Measurements from ENCODE around the gene ZNF18.

The ZNF18 gene, protein sequence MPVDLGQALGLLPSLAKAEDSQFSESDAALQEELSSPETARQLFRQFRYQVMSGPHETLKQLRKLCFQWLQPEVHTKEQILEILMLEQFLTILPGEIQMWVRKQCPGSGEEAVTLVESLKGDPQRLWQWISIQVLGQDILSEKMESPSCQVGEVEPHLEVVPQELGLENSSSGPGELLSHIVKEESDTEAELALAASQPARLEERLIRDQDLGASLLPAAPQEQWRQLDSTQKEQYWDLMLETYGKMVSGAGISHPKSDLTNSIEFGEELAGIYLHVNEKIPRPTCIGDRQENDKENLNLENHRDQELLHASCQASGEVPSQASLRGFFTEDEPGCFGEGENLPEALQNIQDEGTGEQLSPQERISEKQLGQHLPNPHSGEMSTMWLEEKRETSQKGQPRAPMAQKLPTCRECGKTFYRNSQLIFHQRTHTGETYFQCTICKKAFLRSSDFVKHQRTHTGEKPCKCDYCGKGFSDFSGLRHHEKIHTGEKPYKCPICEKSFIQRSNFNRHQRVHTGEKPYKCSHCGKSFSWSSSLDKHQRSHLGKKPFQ

GRCh38 chr17:11997147-11997971, at the start of gene ZNF18:
ZNF18 (minus strand) TSS chr17:11997475; CDS start chr17:11992829, 4,646 bp downstream.
- peak; percentile 98 for DNase-seq

GRCh38 chr17:12046786-12047185, 49.5 kb upstream of the ZNF18 start:
- no peak for DNase-seq

DNA sequence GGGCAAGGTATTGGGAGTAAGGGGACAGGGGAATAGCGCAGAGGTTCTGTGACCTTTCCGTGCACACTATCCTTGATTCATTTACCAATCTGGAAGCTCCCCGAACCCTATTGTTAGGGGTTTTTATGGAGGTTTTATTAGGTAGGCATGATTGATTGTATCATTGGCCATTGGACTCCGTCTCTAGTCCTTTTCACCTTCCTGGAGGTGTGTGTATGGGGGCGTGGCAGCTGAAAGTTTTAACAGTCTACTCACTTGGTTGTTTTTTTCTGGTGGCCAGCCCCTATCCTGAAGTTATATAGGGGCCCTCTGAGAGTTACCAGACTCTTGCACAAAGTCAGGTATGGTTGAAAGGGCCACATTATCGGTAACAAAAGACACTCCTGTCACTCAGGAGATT, 46.4 kb upstream of the ZNF18 start:
- DNase-seq: no peak

GRCh38 chr17:12041312-12041711, 44.0 kb upstream of the ZNF18 start:
- DNase-seq: peak; percentile 37

- no peak for DNase-seq
Observed at GRCh38 chr17:12040478-12040877, 43.2 kb upstream of the ZNF18 start.

DNA sequence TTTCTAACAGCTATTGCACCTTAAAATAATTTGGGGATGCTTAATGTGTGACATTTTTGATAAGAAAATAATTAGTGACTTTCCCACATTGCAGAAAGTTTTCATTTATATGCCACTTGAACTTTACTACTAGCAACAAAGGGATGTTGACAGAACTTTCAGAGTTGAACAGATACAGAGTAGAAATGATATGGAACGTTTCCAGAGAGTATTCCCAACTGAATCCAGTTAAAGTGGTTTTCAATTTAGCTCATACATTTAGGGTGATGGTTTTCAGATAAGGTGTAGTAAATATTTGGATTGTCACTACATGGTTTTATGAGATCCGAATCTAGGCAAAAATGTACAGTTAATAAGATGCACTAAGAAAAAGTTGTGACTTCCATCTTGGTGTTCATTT, 40.7 kb upstream of the ZNF18 start:
- DNase-seq: no peak

DNA sequence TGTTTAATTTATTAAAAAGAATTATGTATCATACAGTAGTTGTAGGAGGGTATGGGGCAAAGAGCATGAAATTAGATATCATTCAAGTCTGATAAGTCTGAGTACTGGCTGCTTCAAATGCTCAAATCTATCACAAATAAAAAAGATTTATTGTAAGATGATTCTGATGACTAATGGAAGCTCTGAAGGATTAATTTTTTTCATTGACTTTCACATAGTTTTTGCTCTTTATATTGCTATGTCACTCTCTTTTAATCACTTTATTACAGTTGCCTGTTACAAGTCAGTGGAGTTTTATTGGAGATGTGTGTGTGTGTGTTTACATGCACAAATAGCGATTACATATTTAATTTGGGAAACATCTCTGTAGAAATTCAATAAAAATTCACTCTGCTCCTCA, 38.4 kb upstream of the ZNF18 start:
- no peak for DNase-seq

DNA sequence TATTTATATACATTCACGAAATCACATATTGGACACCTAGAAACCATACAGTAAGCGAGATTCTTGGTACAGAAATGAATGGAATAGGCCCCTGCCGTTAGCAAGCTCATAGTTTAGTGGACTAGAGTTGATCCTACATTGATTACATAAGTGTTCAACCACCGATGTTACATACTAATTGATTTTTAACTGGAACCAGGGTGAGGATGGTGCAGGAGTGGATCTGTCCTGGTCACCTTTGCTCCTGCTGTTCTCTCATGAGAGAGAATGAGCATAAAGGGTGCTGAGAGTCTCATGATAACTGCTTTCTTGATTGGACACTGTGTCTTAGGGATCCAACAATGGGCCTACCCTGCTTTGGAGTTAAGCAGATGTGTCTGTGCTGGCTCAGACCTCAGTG, 37.3 kb upstream of the ZNF18 start:
- no peak for DNase-seq

- DNase-seq: no peak
Observed at GRCh38 chr17:12028611-12029010, 31.3 kb upstream of the ZNF18 start.

DNA sequence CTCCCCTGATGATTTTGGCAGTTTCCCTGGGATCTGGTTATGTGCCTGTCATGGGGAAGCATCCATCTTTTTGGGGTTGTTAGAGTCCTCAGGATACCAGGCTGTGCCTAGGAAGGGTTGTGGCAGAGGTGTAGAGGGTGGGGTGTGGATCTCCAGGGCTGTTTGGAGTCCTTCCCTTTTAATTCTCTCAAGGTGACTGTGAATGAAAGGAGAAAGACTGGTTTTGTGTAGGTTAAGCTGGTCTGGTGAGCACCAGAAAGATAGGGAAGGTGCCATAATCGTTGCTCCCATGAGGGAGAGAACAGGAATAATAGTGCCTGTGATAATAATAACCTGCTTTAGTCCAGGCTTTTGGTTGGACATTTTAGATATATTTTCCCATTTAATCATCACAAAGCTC, 30.4 kb upstream of the ZNF18 start:
- no peak for DNase-seq

GRCh38 chr17:12024327-12024726, 27.1 kb upstream of the ZNF18 start:
- DNase-seq: no peak

GRCh38 chr17:12022310-12022709, 25.0 kb upstream of the ZNF18 start:
- no peak for DNase-seq

- DNase-seq: peak; percentile 42
Observed at GRCh38 chr17:12021623-12022140, 24.4 kb upstream of the ZNF18 start.

- DNase-seq: peak; percentile 95
Observed at GRCh38 chr17:12020642-12021622, 23.7 kb upstream of the ZNF18 start, which contains the start of gene MAP2K4. MAP2K4 (plus strand) TSS chr17:12020877; CDS start chr17:12020887, 10 bp downstream.

DNA sequence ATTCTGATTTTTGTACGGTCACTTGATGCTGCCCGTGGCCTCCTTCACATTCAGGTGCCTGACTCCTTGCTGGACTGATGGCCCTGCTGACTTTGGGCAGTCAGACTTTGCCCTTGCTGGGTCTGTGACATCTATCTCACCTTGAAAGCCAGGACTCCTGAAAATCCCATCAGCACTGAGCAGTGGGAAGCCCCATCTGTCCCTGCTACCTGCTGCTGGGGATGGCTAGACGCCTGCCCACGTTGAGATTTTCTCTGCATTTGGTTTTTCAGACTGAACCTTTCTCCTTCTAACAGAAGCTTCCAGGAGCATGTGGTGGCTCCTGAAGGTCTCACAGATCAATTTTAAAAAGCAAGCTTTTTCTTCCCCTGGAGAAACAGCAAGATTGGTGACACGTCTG, 10.2 kb upstream of the ZNF18 start:
- DNase-seq: no peak

GRCh38 chr17:11999696-12000095, 2.4 kb upstream of the ZNF18 start:
- peak; percentile 33 for DNase-seq

- no peak for DNase-seq
Observed at GRCh38 chr17:11997972-11998233, 628 bp upstream of the ZNF18 start.

DNA sequence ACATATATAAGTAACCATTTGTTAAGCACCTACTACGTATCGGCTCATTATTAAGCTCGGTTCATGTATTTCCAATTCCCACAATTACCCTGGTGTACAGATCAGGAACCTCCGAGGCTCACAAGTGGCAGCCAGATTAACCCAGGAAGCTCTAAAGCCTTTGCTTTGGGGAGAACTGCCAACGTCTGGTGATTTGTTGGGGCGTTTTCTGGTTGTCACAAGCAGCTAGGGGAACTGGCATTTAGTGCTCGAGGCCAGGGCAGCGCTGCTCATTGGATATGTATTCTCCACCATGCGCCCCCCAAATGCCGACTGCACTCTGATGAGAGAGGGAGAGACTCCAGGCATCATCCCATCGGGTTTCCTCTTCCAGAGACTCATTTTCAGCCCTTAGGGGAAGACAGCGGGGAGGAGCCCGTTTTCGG, 541 bp downstream of the ZNF18 start:
- peak; percentile 59 for DNase-seq

DNA sequence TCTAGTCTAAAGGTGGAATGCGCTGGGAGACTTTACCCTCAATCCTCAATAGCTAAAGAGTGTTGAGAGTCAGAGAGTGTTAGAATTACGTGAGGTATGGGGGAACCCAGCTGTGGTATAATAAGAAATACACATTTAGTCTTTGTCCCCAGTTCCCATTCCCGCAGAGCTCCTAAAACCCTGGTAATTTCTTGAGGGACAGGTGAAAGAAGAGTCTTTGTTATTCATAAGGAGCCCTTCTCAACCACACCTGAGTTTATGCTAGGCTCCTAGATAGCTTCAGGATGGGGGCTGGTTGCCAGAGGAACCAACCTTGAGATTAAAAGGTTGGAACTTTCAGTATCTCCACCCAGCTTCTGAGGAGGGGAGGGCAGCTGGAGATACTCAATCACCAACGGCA, 5.8 kb downstream of the ZNF18 start:
- no peak for DNase-seq

DNA sequence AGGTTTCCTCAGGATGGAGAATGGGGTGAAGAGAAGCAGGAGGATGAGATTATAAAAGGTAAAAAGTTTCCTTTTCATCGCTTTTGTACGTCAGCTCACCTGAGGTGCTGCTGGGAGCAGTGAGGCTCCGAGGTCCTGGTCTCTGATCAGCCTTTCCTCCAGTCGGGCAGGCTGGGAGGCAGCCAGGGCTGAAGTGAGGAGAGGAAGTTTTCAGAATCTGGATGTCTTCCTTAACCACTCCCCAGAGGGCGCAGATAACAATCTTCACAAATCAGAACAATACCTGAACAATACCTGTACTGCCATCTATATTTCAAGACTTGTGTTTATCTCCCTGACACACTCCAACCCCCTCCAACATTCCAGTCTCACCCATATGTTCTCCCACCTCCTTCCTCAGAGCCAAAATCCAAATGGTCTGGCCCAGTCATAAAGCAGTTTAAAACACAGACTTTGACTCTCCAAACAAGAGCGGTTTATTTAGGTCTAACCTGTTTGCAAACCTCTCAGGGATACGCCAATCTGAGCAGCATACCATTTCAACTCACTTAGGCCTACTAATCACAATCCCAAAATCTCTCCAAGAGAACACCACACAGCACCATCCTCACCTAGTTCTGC, 6.8 kb downstream of the ZNF18 start:
- no peak for DNase-seq

GRCh38 chr17:11986942-11987329, 10.3 kb downstream of the ZNF18 start:
- peak; percentile 21 for DNase-seq
